Skeletal muscle tissue (tissue), 4 donors: ENCODE data around the gene FAM114A2. TPM values are rescaled to one million over a fixed set of nuclear protein-coding genes. Genes with fewer than 3 reads are reported as not detected.

ENCODE experiments used
- H3K27ac ChIP-seq: one replicate; pipeline ENCODE4 v1.7.0; 2013; ENCODE audit warnings: mild to moderate bottlenecking, low read depth, low read length, inconsistent platforms
- H3K27me3 ChIP-seq, 3 donors: one replicate each; pipeline ENCODE4 v1.7.0; 2013; ENCODE audit warnings: low read length in 3 of 3; ENCODE audit not compliant: control insufficient read depth in 3 of 3, insufficient read depth in 3 of 3
- H3K36me3 ChIP-seq, 3 donors: one replicate each; pipeline ENCODE4 v1.7.0; 2013; ENCODE audit warnings: low read length in 3 of 3; ENCODE audit not compliant: control insufficient read depth in 3 of 3, insufficient read depth in 3 of 3
- H3K4me1 ChIP-seq, 3 donors: one replicate each; pipeline ENCODE4 v1.7.0; 2013; ENCODE audit warnings: low read length in 3 of 3, mild to moderate bottlenecking in 3 of 3; ENCODE audit not compliant: control insufficient read depth in 3 of 3, insufficient read depth in 3 of 3
- H3K4me3 ChIP-seq, 3 donors: one replicate each; pipeline ENCODE4 v1.7.0; 2013; ENCODE audit warnings: low read length in 3 of 3
- H3K9ac ChIP-seq, 3 donors: one replicate each; pipeline ENCODE4 v1.7.0; 2013; ENCODE audit warnings: low read length in 3 of 3, mild to moderate bottlenecking in 3 of 3, moderate library complexity in 2 of 3, low read depth in 1 of 3
- H3K9me3 ChIP-seq, 3 donors: one replicate each; pipeline ENCODE4 v1.7.0; 2013; ENCODE audit warnings: low read length in 3 of 3; ENCODE audit not compliant: control insufficient read depth in 3 of 3
- total RNA-seq: library from RNA; depleted of rRNA; stranded (reverse); fragments of >200 nt; gene quantifications from one replicate; pipeline ENCODE4 v1.2.3, GENCODE V29; 2014
- donor health status: Osteomylitis.

Gene FAM114A2
- total RNA-seq, 1 donor from 2014 or later = 22.4 TPM

DNA sequence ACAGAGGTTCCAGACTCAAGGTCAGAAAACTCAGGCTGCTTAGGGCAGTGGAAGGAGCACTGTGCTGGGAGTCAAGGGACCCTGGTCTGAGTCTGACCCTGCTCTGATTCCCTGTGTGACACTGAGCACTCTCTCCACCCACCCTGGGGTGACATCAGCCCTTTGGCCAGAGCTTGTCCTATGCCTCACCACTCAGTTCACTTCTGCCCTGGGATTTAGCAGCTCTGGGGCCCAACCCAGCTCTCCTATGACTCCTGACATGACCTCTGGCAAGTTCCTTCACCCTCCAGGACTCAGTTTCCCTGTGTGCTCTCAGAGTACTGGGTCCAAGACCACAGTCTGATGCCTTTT lies 63.9 kb downstream of the FAM114A2 start:
- H3K4me1 ChIP-seq = peaks cover 0 to 7% (median 3%) of the 10 kb centered on the region in 3 donors
- peak overlapping the region in 1 of 3 donors; percentile 36 for H3K9ac ChIP-seq
- no peak overlapping the region for H3K4me3 ChIP-seq
- H3K27me3 ChIP-seq = peaks cover 0 to 2% (median 0%) of the 10 kb centered on the region in 3 donors
- no peaks in the 10 kb centered on the region for H3K9me3 ChIP-seq
- no peaks in the 10 kb centered on the region for H3K36me3 ChIP-seq
- no peak overlapping the region for H3K27ac ChIP-seq

DNA sequence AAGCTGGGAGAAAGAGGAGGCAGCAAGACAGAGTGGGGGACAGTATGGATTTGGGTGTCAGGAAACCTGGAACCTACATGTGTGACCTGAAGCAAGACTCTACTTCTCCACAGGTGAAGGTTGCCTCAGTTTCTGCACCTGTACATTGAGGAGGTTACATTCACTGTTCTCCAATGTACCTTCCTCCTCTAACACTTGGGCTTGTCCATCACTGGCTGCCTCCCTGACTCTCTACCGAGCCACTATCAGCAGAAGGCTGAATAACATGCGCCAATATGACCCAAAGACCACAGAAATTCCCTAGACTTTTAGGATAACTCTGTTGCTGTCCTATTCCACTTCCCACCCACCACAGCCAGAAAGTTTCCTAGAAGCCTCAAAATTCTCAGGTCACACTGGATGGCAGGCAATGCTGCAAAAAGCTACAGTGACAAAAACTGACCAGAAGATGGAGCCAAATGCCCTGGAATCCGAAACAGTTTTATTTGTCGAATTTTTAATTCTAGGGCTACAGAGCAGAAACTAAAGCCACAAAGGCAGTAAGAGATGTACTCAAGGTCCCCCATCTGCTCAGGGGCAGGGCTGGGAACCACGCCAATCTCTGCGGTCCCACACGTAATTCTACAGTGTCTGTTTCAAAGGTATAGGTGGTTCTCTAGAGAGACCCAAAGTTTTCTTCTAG lies 64.4 kb downstream of the FAM114A2 start:
- peak overlapping the region in 1 of 3 donors; percentile 36 for H3K9ac ChIP-seq
- H3K9me3 ChIP-seq = no peaks in the 10 kb centered on the region
- peaks cover 0 to 7% (median 3%) of the 10 kb centered on the region in 3 donors for H3K4me1 ChIP-seq
- H3K4me3 ChIP-seq = no peak overlapping the region
- H3K27me3 ChIP-seq = peaks cover 0 to 2% (median 0%) of the 10 kb centered on the region in 3 donors
- no peaks in the 10 kb centered on the region for H3K36me3 ChIP-seq
- no peak overlapping the region for H3K27ac ChIP-seq

- H3K27ac ChIP-seq = no peak overlapping the region
- peaks cover 0 to 7% (median 3%) of the 10 kb centered on the region in 3 donors for H3K4me1 ChIP-seq
- no peak overlapping the region for H3K9ac ChIP-seq
- H3K4me3 ChIP-seq = no peak overlapping the region
- H3K27me3 ChIP-seq = no peaks in the 10 kb centered on the region
- no peaks in the 10 kb centered on the region for H3K36me3 ChIP-seq
- H3K9me3 ChIP-seq = no peaks in the 10 kb centered on the region
Observed at GRCh38 chr5:153972240-153972639, 66.5 kb downstream of the FAM114A2 start.

- peaks cover 0 to 7% (median 3%) of the 10 kb centered on the region in 3 donors for H3K4me1 ChIP-seq
- H3K27ac ChIP-seq = no peak overlapping the region
- H3K9me3 ChIP-seq = no peaks in the 10 kb centered on the region
- no peak overlapping the region for H3K4me3 ChIP-seq
- H3K27me3 ChIP-seq = no peaks in the 10 kb centered on the region
- H3K9ac ChIP-seq = no peak overlapping the region
- H3K36me3 ChIP-seq = no peaks in the 10 kb centered on the region
Observed at GRCh38 chr5:153970496-153970895, 68.2 kb downstream of the FAM114A2 start.

DNA sequence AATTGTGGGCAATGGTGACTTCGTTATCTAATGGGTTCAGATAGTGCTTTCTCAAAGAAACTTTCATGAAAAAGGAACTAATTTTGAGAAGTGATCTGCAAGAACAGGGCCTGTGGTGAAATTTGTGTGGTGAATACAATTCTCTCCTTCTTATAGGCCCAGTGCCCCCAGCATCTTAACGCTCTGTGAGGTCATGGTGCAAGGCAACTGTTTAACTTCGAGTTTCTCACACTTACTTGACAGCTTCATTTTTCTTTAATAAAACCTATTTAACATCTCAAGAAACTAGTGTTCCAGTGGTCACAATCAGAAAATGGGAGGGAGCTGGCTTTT lies 69.2 kb downstream of the FAM114A2 start:
- no peaks in the 10 kb centered on the region for H3K36me3 ChIP-seq
- H3K9ac ChIP-seq = no peak overlapping the region
- H3K9me3 ChIP-seq = no peaks in the 10 kb centered on the region
- H3K27me3 ChIP-seq = no peaks in the 10 kb centered on the region
- H3K4me3 ChIP-seq = no peak overlapping the region
- H3K4me1 ChIP-seq = peaks cover 0 to 1% (median under 1%) of the 10 kb centered on the region in 3 donors
- H3K27ac ChIP-seq = no peak overlapping the region

GRCh38 chr5:153968761-153969562 lies 69.7 kb downstream of the FAM114A2 start:
- no peak overlapping the region for H3K4me3 ChIP-seq
- no peaks in the 10 kb centered on the region for H3K4me1 ChIP-seq
- H3K27ac ChIP-seq = no peak overlapping the region
- no peaks in the 10 kb centered on the region for H3K9me3 ChIP-seq
- H3K9ac ChIP-seq = no peak overlapping the region
- H3K36me3 ChIP-seq = no peaks in the 10 kb centered on the region
- no peaks in the 10 kb centered on the region for H3K27me3 ChIP-seq

DNA sequence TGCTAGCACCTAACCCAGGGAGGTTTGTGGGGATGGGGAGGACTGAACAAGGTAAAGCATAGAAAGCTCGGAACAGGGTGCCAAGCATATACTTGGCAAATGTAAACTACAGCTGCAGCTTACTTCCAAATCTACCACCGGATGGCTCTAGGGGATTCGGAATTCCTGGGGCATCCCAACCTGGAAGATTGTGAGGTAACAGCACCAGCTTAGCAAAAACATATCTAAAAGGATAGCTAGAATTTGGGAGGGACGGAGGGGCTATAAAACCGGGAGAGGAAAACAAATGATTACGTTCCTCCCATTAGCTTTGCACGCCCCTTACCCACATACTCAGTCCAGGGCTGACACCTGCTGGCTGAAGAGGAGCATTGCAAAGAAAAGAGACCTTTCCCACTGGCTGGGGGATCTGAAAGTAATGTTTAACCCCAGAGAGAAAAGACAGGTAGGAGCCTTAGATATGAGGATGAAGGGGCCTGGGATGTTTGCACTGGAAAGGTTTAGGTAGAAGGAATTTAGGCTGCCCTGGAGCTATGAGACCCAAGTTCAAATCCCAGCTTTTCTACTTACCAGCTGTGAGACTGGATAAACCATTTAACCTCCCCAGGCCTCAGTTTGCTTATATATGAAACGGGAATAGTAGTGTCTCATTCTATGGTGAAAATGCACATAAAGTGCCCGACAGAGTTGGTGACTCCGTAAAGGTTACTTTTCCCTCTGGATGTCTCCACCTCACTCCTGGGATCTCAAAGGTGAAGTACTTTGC lies 73.6 kb downstream of the FAM114A2 start:
- Histone ChIP-seq H3K36me3 (no peaks in the 10 kb centered on the region), H3K27me3 (no peaks in the 10 kb centered on the region), H3K4me3 (no peak overlapping the region), H3K4me1 (no peaks in the 10 kb centered on the region), H3K9me3 (no peaks in the 10 kb centered on the region), H3K9ac (peak overlapping the region in 2 of 3 donors; percentile 4 to 25), H3K27ac (no peak overlapping the region)

GRCh38 chr5:153964191-153964879 lies 74.4 kb downstream of the FAM114A2 start:
- Histone ChIP-seq H3K27me3 (no peaks in the 10 kb centered on the region), H3K9me3 (no peaks in the 10 kb centered on the region), H3K4me1 (no peaks in the 10 kb centered on the region), H3K4me3 (no peak overlapping the region), H3K9ac (peak overlapping the region in 2 of 3 donors; percentile 4 to 25), H3K27ac (no peak overlapping the region), H3K36me3 (no peaks in the 10 kb centered on the region)

- Histone ChIP-seq H3K27ac (no peak overlapping the region), H3K4me3 (no peak overlapping the region), H3K4me1 (no peaks in the 10 kb centered on the region), H3K9ac (no peak overlapping the region), H3K36me3 (no peaks in the 10 kb centered on the region), H3K9me3 (peaks cover 0 to under 1% (median 0%) of the 10 kb centered on the region in 3 donors), H3K27me3 (no peaks in the 10 kb centered on the region)
Observed at GRCh38 chr5:153960269-153961215, 78.2 kb downstream of the FAM114A2 start.
